ENCODE results near the gene PHTF1.

The PHTF1 gene

GRCh38 chr1:113788802-113789201 is 29.5 kb upstream of the PHTF1 start:
- TF ChIP-seq JUND (IDR thresholded peaks at IDR 0.05; ENCODE audit: low read depth): no peak
- DNase-seq (ENCODE audit: low read depth in 1 of 2, low spot score in 1 of 2): no peak
- in situ Hi-C loops (cut with HindIII; ENCODE audit: low pct_unique_long_range_greater_than_20kb, low sequenced_read_pairs): no loop called here

- TF ChIP-seq JUND (IDR thresholded peaks at IDR 0.05; ENCODE audit: low read depth): no peak
- in situ Hi-C loops (cut with HindIII; ENCODE audit: low pct_unique_long_range_greater_than_20kb, low sequenced_read_pairs): no loop called here
- DNase-seq (ENCODE audit: low read depth in 1 of 2, low spot score in 1 of 2): no peak
Measured at GRCh38 chr1:113787663-113788062, 28.4 kb upstream of the PHTF1 start.

GRCh38 chr1:113786069-113786468 is 26.8 kb upstream of the PHTF1 start:
- in situ Hi-C loops (cut with HindIII; ENCODE audit: low pct_unique_long_range_greater_than_20kb, low sequenced_read_pairs): no loop called here
- no peak for DNase-seq (ENCODE audit: low read depth in 1 of 2, low spot score in 1 of 2)

GRCh38 chr1:113784104-113784779 is 25.0 kb upstream of the PHTF1 start:
- no peak for DNase-seq (ENCODE audit: low read depth in 1 of 2, low spot score in 1 of 2)
- in situ Hi-C loops (cut with HindIII; ENCODE audit: low pct_unique_long_range_greater_than_20kb, low sequenced_read_pairs): no loop called here
- TF ChIP-seq JUND (IDR thresholded peaks at IDR 0.05; ENCODE audit: low read depth): no peak

More at GRCh38 chr1:113786069-113786468, 26.8 kb upstream of the PHTF1 start:
- no peak for TF ChIP-seq JUND (IDR thresholded peaks at IDR 0.05; ENCODE audit: low read depth)

- TF ChIP-seq JUND (IDR thresholded peaks at IDR 0.05; ENCODE audit: low read depth): no peak
- no peak for DNase-seq (ENCODE audit: low read depth in 1 of 2, low spot score in 1 of 2)
- in situ Hi-C loops (cut with HindIII; ENCODE audit: low pct_unique_long_range_greater_than_20kb, low sequenced_read_pairs): no loop called here
Measured at GRCh38 chr1:113783254-113784103, 24.2 kb upstream of the PHTF1 start.

- no peak for TF ChIP-seq JUND (IDR thresholded peaks at IDR 0.05; ENCODE audit: low read depth)
- DNase-seq (ENCODE audit: low read depth in 1 of 2, low spot score in 1 of 2): no peak
Measured at GRCh38 chr1:113782406-113782805, 23.1 kb upstream of the PHTF1 start.

GRCh38 chr1:113780374-113781146 is 21.3 kb upstream of the PHTF1 start:
- TF ChIP-seq JUND (IDR thresholded peaks at IDR 0.05; ENCODE audit: low read depth): no peak
- peak in 1 of 2 experiments; percentile 13 for DNase-seq (ENCODE audit: low read depth in 1 of 2, low spot score in 1 of 2)
- in situ Hi-C loops (cut with HindIII; ENCODE audit: low pct_unique_long_range_greater_than_20kb, low sequenced_read_pairs): no loop called here

More at GRCh38 chr1:113782406-113782805, 23.1 kb upstream of the PHTF1 start:
- in situ Hi-C loops (cut with HindIII; ENCODE audit: low pct_unique_long_range_greater_than_20kb, low sequenced_read_pairs): no loop called here

- in situ Hi-C loops (cut with HindIII; ENCODE audit: low pct_unique_long_range_greater_than_20kb, low sequenced_read_pairs): no loop called here
- no peak for TF ChIP-seq JUND (IDR thresholded peaks at IDR 0.05; ENCODE audit: low read depth)
Measured at GRCh38 chr1:113779542-113779941, 20.3 kb upstream of the PHTF1 start.

GRCh38 chr1:113777561-113777960 is 18.3 kb upstream of the PHTF1 start:
- no peak for DNase-seq (ENCODE audit: low read depth in 1 of 2, low spot score in 1 of 2)
- in situ Hi-C loops (cut with HindIII; ENCODE audit: low pct_unique_long_range_greater_than_20kb, low sequenced_read_pairs): no loop called here
- TF ChIP-seq JUND (IDR thresholded peaks at IDR 0.05; ENCODE audit: low read depth): no peak

More at GRCh38 chr1:113779542-113779941, 20.3 kb upstream of the PHTF1 start:
- DNase-seq (ENCODE audit: low read depth in 1 of 2, low spot score in 1 of 2): no peak

- DNase-seq (ENCODE audit: low read depth in 1 of 2, low spot score in 1 of 2): no peak
- in situ Hi-C loops (cut with HindIII; ENCODE audit: low pct_unique_long_range_greater_than_20kb, low sequenced_read_pairs): no loop called here
- no peak for TF ChIP-seq JUND (IDR thresholded peaks at IDR 0.05; ENCODE audit: low read depth)
Measured at GRCh38 chr1:113770031-113770430, 10.7 kb upstream of the PHTF1 start.

- in situ Hi-C loops (cut with HindIII; ENCODE audit: low pct_unique_long_range_greater_than_20kb, low sequenced_read_pairs): no loop called here
- TF ChIP-seq JUND (IDR thresholded peaks at IDR 0.05; ENCODE audit: low read depth): no peak
- DNase-seq (ENCODE audit: low read depth in 1 of 2, low spot score in 1 of 2): no peak
Measured at GRCh38 chr1:113769601-113769970, 10.3 kb upstream of the PHTF1 start.

- in situ Hi-C loops (cut with HindIII; ENCODE audit: low pct_unique_long_range_greater_than_20kb, low sequenced_read_pairs): no loop called here
- DNase-seq (ENCODE audit: low read depth in 1 of 2, low spot score in 1 of 2): no peak
- no peak for TF ChIP-seq JUND (IDR thresholded peaks at IDR 0.05; ENCODE audit: low read depth)
Measured at GRCh38 chr1:113768916-113769600, 9.8 kb upstream of the PHTF1 start.

Measured in T47D (cell line).